Stomach (tissue), 19 donors: ENCODE results near the gene PHOSPHO1. TPM values are rescaled to one million over a fixed set of nuclear protein-coding genes. Genes with fewer than 3 reads are reported as not detected.
"Not testable (repeated sequence)": the region's sequence is repeated elsewhere in the genome, so short reads cannot be mapped to it uniquely, and the experiment has no call there.

Experiments used
- DNase-seq, 2 donors: peaks; one replicate each; pipeline versions ENCODE4 v3.0.0 to v3.0.0-alpha.2; 2013 to 2019
- H3K27ac ChIP-seq, 5 donors: fragments of 200-600 bp in 4 of 5; sonication (generic) in 4 of 5; one replicate each; pipeline ENCODE4 v1.5.1; 2013 to 2019; ENCODE audit warnings: mild to moderate bottlenecking in 1 of 5, moderate library complexity in 1 of 5
- H3K27me3 ChIP-seq, 3 donors: fragments of 200-600 bp; sonication (generic); one replicate each; pipeline ENCODE4 v1.5.1; 2017 to 2019; ENCODE audit warnings: mixed run types in 1 of 3
- H3K36me3 ChIP-seq, 4 donors: fragments of 200-600 bp; sonication (generic); 1 replicate in 3 of 4; 2 replicates in 1 of 4; pipeline ENCODE4 v1.5.1; 2016 to 2019
- H3K4me1 ChIP-seq, 4 donors: fragments of 200-600 bp; sonication (generic); one replicate each; pipeline ENCODE4 v1.5.1; 2016 to 2019
- H3K4me3 ChIP-seq, 4 donors: fragments of 200-600 bp; sonication (generic) in 3 of 4; one replicate each; pipeline ENCODE4 v1.5.1; 2016 to 2019; ENCODE audit warnings: mild to moderate bottlenecking in 1 of 4
- H3K9me3 ChIP-seq, 4 donors: fragments of 200-600 bp; sonication (generic); one replicate each; pipeline ENCODE4 v1.5.1; 2016 to 2019
- CTCF ChIP-seq, 7 experiments: fragments of 450-650 bp in 4 of 7; fragments of 200-600 bp in 3 of 7; sonication (generic) in 3 of 7; IDR thresholded peaks; one replicate each; pipeline ENCODE4 v1.5.1; 2016 to 2019; ENCODE audit warnings: antibody characterized with exemption in 7 of 7, control low read depth in 2 of 7, mild to moderate bottlenecking in 1 of 7
- EP300 ChIP-seq: sonication (generic); formaldehyde crosslinking; IDR thresholded peaks from one replicate; pipeline ENCODE4 v1.6.1; 2017; ENCODE audit warnings: antibody characterized with exemption
- POLR2A ChIP-seq, 4 donors: fragments of 450-650 bp; IDR thresholded peaks; one replicate each; pipeline ENCODE4 v1.6.1; 2016; ENCODE audit warnings: antibody characterized with exemption in 4 of 4, control low read depth in 2 of 4, mild to moderate bottlenecking in 1 of 4, moderate library complexity in 1 of 4
- POLR2AphosphoS5 ChIP-seq, 3 donors: sonication (generic); formaldehyde crosslinking; IDR thresholded peaks; one replicate each; pipeline ENCODE4 v1.6.1; 2016; ENCODE audit warnings: antibody characterized with exemption in 3 of 3
- WGBS, 5 donors: extraction: QIAGEN DNeasy Blood & Tissue Kit in 3 of 5; methylation state at CpG; one replicate each; pipeline versions ENCODE4 v1.1.5 to v1.1.7; 2013 to 2018; 5-methylcytosine and 5-hydroxymethylcytosine counted together
- intact Hi-C: fragments of 100-400 bp; cut with DNase I; formaldehyde crosslinking; loops from one replicate; pipeline ENCODE4 v1.15.1; 2023; ENCODE audit warnings: low total_unique reads
- long read RNA-seq, 10 donors: transcript quantifications; one replicate each; lab custom pipeline, GENCODE V29; 2026
- polyA plus RNA-seq, 3 donors: library from polyadenylated mRNA; stranded (reverse); fragments of 200-250 nt; gene quantifications; one replicate each; pipeline ENCODE4 v1.2.3, GENCODE V29; 2013
- total RNA-seq, 5 donors: library from RNA; depleted of rRNA; stranded (reverse); fragments of >200 nt; gene quantifications; one replicate each; pipeline versions ENCODE4 v1.1.0 to v1.2.3, GENCODE V29; 2014 to 2016
- donor health status: healthy with polysubstance abuse.
- donor health status: Bipolar disorder and iron deficiency.
- donor health status: healthy.

The PHOSPHO1 gene
- total RNA-seq (1 to 10 TPM in 2 of 5 donors, not detected in 3; 1.7 to 7.7 TPM), polyA plus RNA-seq (under 1 TPM in 1 of 3 donors, not detected in 2; 0.35 TPM)
- long read RNA-seq, donor 1 = 0 reads
- long read RNA-seq, donor 2 = 0 reads
- long read RNA-seq, donor 3 = 0 reads
- long read RNA-seq, donor 4 = 0 reads
- long read RNA-seq, donor 5 = 0 reads
- long read RNA-seq, donor 6 = 0 reads
- long read RNA-seq, donor 7 = 0 reads
- long read RNA-seq, donor 8 = 0 reads
- long read RNA-seq, donor 9, partial matches to known transcripts = 0 of 1 reads
- long read RNA-seq, donor 9, other reads (novel, unspliced or antisense) = 0 of 1 reads
- long read RNA-seq, donor 10, partial matches to known transcripts = 0 of 1 reads
- long read RNA-seq, donor 10, other reads (novel, unspliced or antisense) = 0 of 1 reads

GRCh38 chr17:49230636-49231562, at the start of gene PHOSPHO1:
Gene PHOSPHO1 (minus strand): TSS chr17:49230787. CDS start chr17:49226691, 4,096 bp downstream.
- Histone ChIP-seq H3K9me3 (no peaks in the 10 kb centered on the region), H3K27ac (peak within 1 kb of the TSS in 3 of 5 donors; percentile 11 to 46 (median 32)), H3K4me1 (peaks cover 8 to 32% (median 20%) of the 10 kb centered on the region in 4 donors), H3K27me3 (peaks cover 0 to 49% (median 26%) of the 10 kb centered on the region in 3 donors), H3K4me3 (peak within 1 kb of the TSS; percentile 49 to 60 (median 54)), H3K36me3 (no peaks in the 10 kb centered on the region)
- 3 to 11% (median 4%) methylated on average over 15 to 58 of the region's 58 CpGs for WGBS, 5 donors
- peak; percentile 86 to 95 for DNase-seq
- intact Hi-C loops = no loop called here
- TF ChIP-seq POLR2AphosphoS5 (IDR thresholded peaks at IDR 0.05) = peak in 2 of 3 donors; percentile 14 to 66
- no peak for TF ChIP-seq EP300

GRCh38 chr17:49280061-49280460, 49.5 kb upstream of the PHOSPHO1 start:
- Histone ChIP-seq H3K36me3 (no peaks in the 10 kb centered on the region), H3K4me1 (no peaks in the 10 kb centered on the region), H3K9me3 (no peaks in the 10 kb centered on the region), H3K4me3 (no peak overlapping the region), H3K27ac (no peak overlapping the region), H3K27me3 (no peaks in the 10 kb centered on the region)
- TF ChIP-seq EP300 = no peak
- no peak for TF ChIP-seq POLR2A (IDR thresholded peaks at IDR 0.05)
- TF ChIP-seq CTCF (IDR thresholded peaks at IDR 0.05) = no peak
- TF ChIP-seq POLR2AphosphoS5 (IDR thresholded peaks at IDR 0.05) = no peak
- intact Hi-C loops = no loop called here
- DNase-seq = no peak
- WGBS, 5 donors = 77 to 95% (median 88%) methylated on average over 5 of the region's 5 CpGs

GRCh38 chr17:49279263-49280015, 48.9 kb upstream of the PHOSPHO1 start:
- not testable (repeated sequence) for H3K27me3 ChIP-seq

GRCh38 chr17:49278076-49278475, 47.5 kb upstream of the PHOSPHO1 start:
- 22 to 48% (median 26%) methylated on average over 2 to 3 of the region's 3 CpGs for WGBS, 5 donors
- intact Hi-C loops = no loop called here

More at GRCh38 chr17:49279263-49280015, 48.9 kb upstream of the PHOSPHO1 start:
- H3K9me3 ChIP-seq, H3K36me3 ChIP-seq, H3K4me3 ChIP-seq, H3K27ac ChIP-seq, intact Hi-C loops, DNase-seq, H3K4me1 ChIP-seq: not testable (repeated sequence)
- 82 to 90% (median 89%) methylated on average over 11 of the region's 11 CpGs for WGBS, 5 donors

More at GRCh38 chr17:49278076-49278475, 47.5 kb upstream of the PHOSPHO1 start:
- no peak for TF ChIP-seq CTCF (IDR thresholded peaks at IDR 0.05)
- TF ChIP-seq EP300 = no peak
- TF ChIP-seq POLR2A (IDR thresholded peaks at IDR 0.05) = no peak
- TF ChIP-seq POLR2AphosphoS5 (IDR thresholded peaks at IDR 0.05) = no peak
- no peak for DNase-seq
- Histone ChIP-seq H3K4me1 (no peaks in the 10 kb centered on the region), H3K4me3 (no peak overlapping the region), H3K9me3 (no peaks in the 10 kb centered on the region), H3K27ac (no peak overlapping the region), H3K36me3 (no peaks in the 10 kb centered on the region), H3K27me3 (no peaks in the 10 kb centered on the region)
